ENCODE data around the gene CLIC4. TPM values are rescaled to one million over a fixed set of nuclear protein-coding genes. Genes with fewer than 3 reads are reported as not detected.
"Not testable (repeated sequence)": the region's sequence is repeated elsewhere in the genome, so short reads cannot be mapped to it uniquely, and the experiment has no call there.

CLIC4 gene
- total RNA-seq, 1 donor from 2014 or later, result 353 TPM

DNA sequence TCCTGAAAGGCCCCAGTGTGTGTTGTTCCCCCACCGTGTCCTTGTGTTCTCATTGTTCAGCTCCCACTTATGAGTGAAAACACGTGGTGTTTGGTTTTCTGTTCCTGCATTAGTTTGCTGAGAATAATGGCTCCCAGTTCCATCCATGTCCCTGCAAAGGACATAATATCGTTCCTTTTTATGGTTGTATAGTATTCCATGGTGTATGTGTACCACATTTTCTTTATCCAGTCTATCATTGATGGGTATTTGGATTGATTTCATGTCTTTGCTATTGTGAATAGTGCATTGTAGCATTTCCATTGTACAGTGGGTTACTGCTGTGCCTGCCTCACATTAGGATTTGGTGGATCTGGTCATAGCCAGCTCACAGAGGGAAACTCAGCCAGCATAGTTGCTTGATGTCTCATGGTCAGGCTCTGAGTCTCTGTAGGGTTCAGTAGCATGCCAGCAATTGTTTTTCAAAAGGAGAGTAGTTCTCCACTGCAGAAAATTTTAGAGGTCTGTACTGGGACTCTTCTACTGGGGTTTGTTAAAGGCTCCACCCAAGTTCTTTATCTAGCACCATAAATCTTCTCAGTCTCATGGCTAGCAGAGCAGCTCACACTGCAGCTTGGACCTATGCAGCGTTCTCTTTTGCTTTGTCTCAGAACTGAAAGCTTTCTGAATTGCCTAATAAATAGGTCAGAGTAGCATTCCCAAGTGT is 143.9 kb downstream of the CLIC4 start:
- no peaks in the 10 kb centered on the region for H3K79me2 ChIP-seq (ENCODE audit: insufficient read depth, low read length)
- peaks cover 4% of the 10 kb centered on the region for H3K27me3 ChIP-seq (ENCODE audit: insufficient read depth, low read length)
- H3K27ac Mint-ChIP-seq (ENCODE audit: unreplicated experiment), result no peak overlapping the region
- no peak overlapping the region for H3K4me3 ChIP-seq (ENCODE audit: insufficient read depth, low read depth, low read length)
- H4K20me1 ChIP-seq (ENCODE audit: insufficient read depth, low read length), result no peaks in the 10 kb centered on the region
- H3K27ac ChIP-seq (ENCODE audit: low read depth, low read length), result no peak overlapping the region
- FAIRE-seq (peak; percentile 9), DNase-seq (ENCODE audit: low read depth) (peak; percentile 62)
- H3K9me3 Mint-ChIP-seq (ENCODE audit: unreplicated experiment), result peaks cover 30% of the 10 kb centered on the region
- H3K9me3 ChIP-seq (ENCODE audit: insufficient read depth, low read depth, low read length), result no peaks in the 10 kb centered on the region
- H3K4me2 ChIP-seq (ENCODE audit: low read length), result peak overlapping the region; percentile 14
- no peak overlapping the region for H3K4me3 Mint-ChIP-seq (ENCODE audit: unreplicated experiment)
- no peaks in the 10 kb centered on the region for H3K4me1 Mint-ChIP-seq (ENCODE audit: low read depth, unreplicated experiment)
- peaks cover 14% of the 10 kb centered on the region for H3K27me3 Mint-ChIP-seq (ENCODE audit: low read depth, unreplicated experiment)
- H2AFZ ChIP-seq (ENCODE audit: low read depth, low read length), result no peak overlapping the region
- no peaks in the 10 kb centered on the region for H3K36me3 ChIP-seq (ENCODE audit: insufficient read depth, low read length)
- no peak overlapping the region for H3K9ac ChIP-seq (ENCODE audit: low read length)
- TF ChIP-seq EZH2 (IDR thresholded peaks at IDR 0.05; ENCODE audit: insufficient read depth, low read length), result no peak
- TF ChIP-seq, protein P1, sequence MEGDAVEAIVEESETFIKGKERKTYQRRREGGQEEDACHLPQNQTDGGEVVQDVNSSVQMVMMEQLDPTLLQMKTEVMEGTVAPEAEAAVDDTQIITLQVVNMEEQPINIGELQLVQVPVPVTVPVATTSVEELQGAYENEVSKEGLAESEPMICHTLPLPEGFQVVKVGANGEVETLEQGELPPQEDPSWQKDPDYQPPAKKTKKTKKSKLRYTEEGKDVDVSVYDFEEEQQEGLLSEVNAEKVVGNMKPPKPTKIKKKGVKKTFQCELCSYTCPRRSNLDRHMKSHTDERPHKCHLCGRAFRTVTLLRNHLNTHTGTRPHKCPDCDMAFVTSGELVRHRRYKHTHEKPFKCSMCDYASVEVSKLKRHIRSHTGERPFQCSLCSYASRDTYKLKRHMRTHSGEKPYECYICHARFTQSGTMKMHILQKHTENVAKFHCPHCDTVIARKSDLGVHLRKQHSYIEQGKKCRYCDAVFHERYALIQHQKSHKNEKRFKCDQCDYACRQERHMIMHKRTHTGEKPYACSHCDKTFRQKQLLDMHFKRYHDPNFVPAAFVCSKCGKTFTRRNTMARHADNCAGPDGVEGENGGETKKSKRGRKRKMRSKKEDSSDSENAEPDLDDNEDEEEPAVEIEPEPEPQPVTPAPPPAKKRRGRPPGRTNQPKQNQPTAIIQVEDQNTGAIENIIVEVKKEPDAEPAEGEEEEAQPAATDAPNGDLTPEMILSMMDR (IDR thresholded peaks at IDR 0.05; ENCODE audit: insufficient read depth, low read depth, low read length), result no peak
- H3K36me3 Mint-ChIP-seq (ENCODE audit: low read depth, unreplicated experiment), result peaks cover 2% of the 10 kb centered on the region
- peaks cover 8% of the 10 kb centered on the region for H3K4me1 ChIP-seq (ENCODE audit: insufficient read depth, low read length)

DNA sequence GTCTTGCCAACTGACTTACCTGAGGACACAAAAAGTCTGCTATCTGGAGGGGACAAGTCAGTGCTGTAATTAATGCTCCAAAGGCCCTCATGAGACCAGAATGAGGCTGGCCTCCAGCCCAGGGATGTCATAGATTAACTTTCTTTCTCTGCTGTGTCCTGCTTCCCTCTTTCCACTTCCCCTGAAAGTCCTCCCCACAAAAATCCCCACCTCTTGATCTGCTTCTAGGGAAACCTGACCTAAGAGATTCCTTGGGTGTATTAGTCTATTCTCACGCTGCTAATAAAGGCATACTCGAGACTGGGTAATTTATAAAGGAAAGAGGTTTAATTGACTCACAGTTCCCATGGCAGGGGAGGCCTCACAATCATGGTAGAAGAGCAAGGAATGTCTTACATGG is 145.6 kb downstream of the CLIC4 start:
- Mint-ChIP-seq H3K9me3 (ENCODE audit: unreplicated experiment) (peaks cover 23% of the 10 kb centered on the region), H3K4me3 (ENCODE audit: unreplicated experiment) (no peak overlapping the region), H3K36me3 (ENCODE audit: low read depth, unreplicated experiment) (peaks cover 2% of the 10 kb centered on the region), H3K4me1 (ENCODE audit: low read depth, unreplicated experiment) (no peaks in the 10 kb centered on the region), H3K27ac (ENCODE audit: unreplicated experiment) (no peak overlapping the region), H3K27me3 (ENCODE audit: low read depth, unreplicated experiment) (peaks cover 8% of the 10 kb centered on the region)
- H2AFZ ChIP-seq (ENCODE audit: low read depth, low read length), result no peak overlapping the region
- no peaks in the 10 kb centered on the region for H3K36me3 ChIP-seq (ENCODE audit: insufficient read depth, low read length)
- TF ChIP-seq, protein P1 (IDR thresholded peaks at IDR 0.05; ENCODE audit: insufficient read depth, low read depth, low read length), result no peak
- no peak for TF ChIP-seq EZH2 (IDR thresholded peaks at IDR 0.05; ENCODE audit: insufficient read depth, low read length)
- DNase-seq (ENCODE audit: low read depth), result no peak
- peaks cover 4% of the 10 kb centered on the region for H3K27me3 ChIP-seq (ENCODE audit: insufficient read depth, low read length)
- H3K4me2 ChIP-seq (ENCODE audit: low read length), result no peak overlapping the region
- no peak overlapping the region for H3K4me3 ChIP-seq (ENCODE audit: insufficient read depth, low read depth, low read length)
- H3K9ac ChIP-seq (ENCODE audit: low read length), result no peak overlapping the region
- H3K4me1 ChIP-seq (ENCODE audit: insufficient read depth, low read length), result peaks cover 8% of the 10 kb centered on the region
- no peaks in the 10 kb centered on the region for H3K9me3 ChIP-seq (ENCODE audit: insufficient read depth, low read depth, low read length)
- H4K20me1 ChIP-seq (ENCODE audit: insufficient read depth, low read length), result no peaks in the 10 kb centered on the region
- no peak overlapping the region for H3K27ac ChIP-seq (ENCODE audit: low read depth, low read length)
- FAIRE-seq, result no peak
- no peaks in the 10 kb centered on the region for H3K79me2 ChIP-seq (ENCODE audit: insufficient read depth, low read length)

DNA sequence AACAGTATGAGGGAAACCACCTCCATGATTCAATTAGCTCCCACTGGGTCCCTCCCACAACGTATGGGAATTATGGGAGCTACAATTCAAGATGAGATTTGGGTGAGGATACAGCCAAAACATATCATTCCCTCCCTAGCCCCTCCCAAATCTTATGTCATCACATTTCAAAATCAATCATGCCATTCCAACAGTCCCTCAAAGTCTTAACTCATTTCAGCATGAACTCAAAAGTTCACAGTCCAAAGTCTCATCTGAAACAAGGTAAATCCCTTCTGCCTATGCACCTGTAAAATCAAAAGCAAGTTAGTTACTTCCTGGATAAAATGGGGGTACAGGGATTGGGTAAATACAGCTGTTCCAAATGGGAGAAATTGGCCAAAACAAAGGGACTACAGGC is 146.1 kb downstream of the CLIC4 start:
- not testable (repeated sequence) for FAIRE-seq; H3K36me3 Mint-ChIP-seq (ENCODE audit: low read depth, unreplicated experiment)

More for the DNA sequence above, 146.1 kb downstream of the CLIC4 start:
- not testable (repeated sequence) for H3K4me1 Mint-ChIP-seq (ENCODE audit: low read depth, unreplicated experiment); H3K4me3 Mint-ChIP-seq (ENCODE audit: unreplicated experiment); H3K4me2 ChIP-seq (ENCODE audit: low read length); H3K4me1 ChIP-seq (ENCODE audit: insufficient read depth, low read length); H3K27me3 Mint-ChIP-seq (ENCODE audit: low read depth, unreplicated experiment); H4K20me1 ChIP-seq (ENCODE audit: insufficient read depth, low read length); H3K36me3 ChIP-seq (ENCODE audit: insufficient read depth, low read length); H2AFZ ChIP-seq (ENCODE audit: low read depth, low read length); H3K27ac ChIP-seq (ENCODE audit: low read depth, low read length); DNase-seq (ENCODE audit: low read depth); H3K4me3 ChIP-seq (ENCODE audit: insufficient read depth, low read depth, low read length); H3K27me3 ChIP-seq (ENCODE audit: insufficient read depth, low read length); H3K79me2 ChIP-seq (ENCODE audit: insufficient read depth, low read length); H3K27ac Mint-ChIP-seq (ENCODE audit: unreplicated experiment); H3K9me3 ChIP-seq (ENCODE audit: insufficient read depth, low read depth, low read length); H3K9ac ChIP-seq (ENCODE audit: low read length)
- peaks cover 23% of the 10 kb centered on the region for H3K9me3 Mint-ChIP-seq (ENCODE audit: unreplicated experiment)

All from astrocyte (in vitro differentiated cells and primary cell).